Pancreas (tissue), 10 donors: ENCODE results near the gene HSPA14. TPM values are rescaled to one million over a fixed set of nuclear protein-coding genes. Genes with fewer than 3 reads are reported as not detected.

ENCODE experiments used
- ATAC-seq, 4 donors: fragments of 200-7000 bp; cut with Tn5 transposase; one replicate each; pipeline versions ENCODE4 v1.8.0 to v1.9.1; 2020; ENCODE audit warnings: mild to moderate bottlenecking in 4 of 4, moderate library complexity in 4 of 4
- DNase-seq, 6 donors: peaks; one replicate each; pipeline ENCODE4 v3.0.0-alpha.2; 2020
- FAIRE-seq: peaks from 2 replicates; lab custom pipeline; 2012; peaks lifted over from hg19 to GRCh38; lab: Jason Lieb, UNC
- H3K27ac ChIP-seq, 4 donors: fragments of 200-600 bp; sonication (generic); 1 replicate in 3 of 4; 2 replicates in 1 of 4; pipeline versions ENCODE4 v1.5.0 to v1.8.0; 2020
- H3K27me3 ChIP-seq, 4 donors: fragments of 200-600 bp; one replicate each; pipeline ENCODE4 v1.8.0; 2021
- H3K36me3 ChIP-seq, 3 donors: fragments of 200-600 bp; sonication (generic) in 1 of 3; one replicate each; pipeline versions ENCODE4 v1.5.0 to v1.8.0; 2020 to 2021
- H3K4me1 ChIP-seq, 3 donors: fragments of 200-600 bp; one replicate each; pipeline ENCODE4 v1.8.0; 2021
- H3K4me3 ChIP-seq, 4 donors: fragments of 200-600 bp; sonication (generic) in 2 of 4; one replicate each; pipeline versions ENCODE4 v1.5.0 to v1.8.0; 2020 to 2021
- H3K9me3 ChIP-seq, 4 donors: fragments of 200-600 bp; one replicate each; pipeline ENCODE4 v1.8.0; 2021
- CTCF ChIP-seq, 4 donors: fragments of 200-600 bp; sonication (generic) in 3 of 4; IDR thresholded peaks; one replicate each; pipeline versions ENCODE4 v1.5.0 to v1.8.0; 2021; ENCODE audit warnings: antibody characterized with exemption in 4 of 4
- WGBS, 2 donors: extraction: QIAGEN DNeasy Blood & Tissue Kit; methylation state at CpG; one replicate each; pipeline ENCODE4 v1.1.7; 2013; 5-methylcytosine and 5-hydroxymethylcytosine counted together
- intact Hi-C, 3 donors: fragments of 100-400 bp; cut with DNase I; formaldehyde crosslinking; loops; one replicate each; pipeline versions ENCODE4 v1.11.1 to v1.14.2; 2022
- polyA plus RNA-seq, 2 donors: library from polyadenylated mRNA; stranded (reverse); fragments of 200-250 nt; gene quantifications; one replicate each; pipeline ENCODE4 v1.2.3, GENCODE V29; 2013
- total RNA-seq, 6 donors: library from RNA; stranded (reverse); fragmentation: NEBNext Ultra II Directional in 4 of 6; extraction: Animal tissue kit (Norgen Biotek cat#: 25700) in 4 of 6; gene quantifications; one replicate each; pipeline versions ENCODE4 v1.2.1 to v1.2.4, GENCODE V29; 2021 to 2023
- donor health status: healthy with polysubstance abuse.
- donor health status: DM: no; HTN: no; CAD: no; lungs with moderate emphysema.
- donor health status: DM: no; HTN: no; CAD: no.
- donor health status: control.
- donor health status: control.
- donor health status: Bipolar disorder and iron deficiency.
- donor health status: DM: yes; HTN: yes; CAD: no.
- donor health status: DM: no; HTN: no; CAD: no.
- donor health status: DM: no; HTN: no; CAD: no.
- donor health status: DM: yes; HTN: yes; CAD: no.

HSPA14 gene
- total and polyA plus RNA-seq, 8 donors = 3.1 to 10.4 (median 5.3) TPM

GRCh38 chr10:14823966-14824365 is 14.1 kb upstream of the HSPA14 start:
- Histone ChIP-seq H3K27me3 (no peaks in the 10 kb centered on the region), H3K27ac (no peak overlapping the region), H3K36me3 (no peaks in the 10 kb centered on the region), H3K4me3 (no peak overlapping the region), H3K4me1 (peaks cover 4 to 9% (median 8%) of the 10 kb centered on the region in 3 donors), H3K9me3 (no peaks in the 10 kb centered on the region)
- ATAC-seq = no peak
- TF ChIP-seq CTCF (IDR thresholded peaks at IDR 0.05) = no peak
- no peak for FAIRE-seq
- WGBS, 2 donors = 88 to 90% methylated on average over 3 of the region's 3 CpGs
- no peak for DNase-seq
- intact Hi-C loops = loop anchor here in 1 of 3 donors (10.0 kb wide), 2 partner anchors 279 to 319 kb away; no protein-coding TSS in a partner anchor

GRCh38 chr10:14826076-14826829 is 11.9 kb upstream of the HSPA14 start:
- Histone ChIP-seq H3K4me3 (no peak overlapping the region), H3K4me1 (peaks cover 4 to 9% (median 8%) of the 10 kb centered on the region in 3 donors), H3K36me3 (no peaks in the 10 kb centered on the region), H3K27me3 (no peaks in the 10 kb centered on the region), H3K27ac (no peak overlapping the region), H3K9me3 (no peaks in the 10 kb centered on the region)
- DNase-seq (no peak), FAIRE-seq (no peak), ATAC-seq (no peak)
- no peak for TF ChIP-seq CTCF (IDR thresholded peaks at IDR 0.05)
- intact Hi-C loops = loop anchor here in 1 of 3 donors (10.0 kb wide), 2 partner anchors 281 to 321 kb away; no protein-coding TSS in a partner anchor
- WGBS, 2 donors = 23 to 70% methylated on average over 1 of the region's 1 CpG

- intact Hi-C loops = no loop called here
- peaks cover 0 to 7% (median 6%) of the 10 kb centered on the region in 3 donors for H3K4me1 ChIP-seq
- no peaks in the 10 kb centered on the region for H3K36me3 ChIP-seq
- no peak for TF ChIP-seq CTCF (IDR thresholded peaks at IDR 0.05)
- no peak for DNase-seq
- no peak for ATAC-seq
- H3K27ac ChIP-seq = no peak overlapping the region
- FAIRE-seq = no peak
- no peak overlapping the region for H3K4me3 ChIP-seq
- 77 to 80% methylated on average over 3 of the region's 3 CpGs for WGBS, 2 donors
- H3K9me3 ChIP-seq = no peaks in the 10 kb centered on the region
- no peaks in the 10 kb centered on the region for H3K27me3 ChIP-seq
Observed at GRCh38 chr10:14833106-14833505, 5.0 kb upstream of the HSPA14 start.

GRCh38 chr10:14836208-14836607 is 1.9 kb upstream of the HSPA14 start:
- no peak for DNase-seq
- no peak for ATAC-seq
- FAIRE-seq = no peak
- Histone ChIP-seq H3K4me1 (peaks cover 0 to 13% (median 6%) of the 10 kb centered on the region in 3 donors), H3K4me3 (no peak overlapping the region), H3K9me3 (no peaks in the 10 kb centered on the region), H3K27me3 (no peaks in the 10 kb centered on the region), H3K36me3 (peaks cover 0 to under 1% (median 0%) of the 10 kb centered on the region in 3 donors), H3K27ac (no peak overlapping the region)
- 95 to 100% methylated on average over 2 of the region's 2 CpGs for WGBS, 2 donors
- intact Hi-C loops = no loop called here
- TF ChIP-seq CTCF (IDR thresholded peaks at IDR 0.05) = no peak
